Breast epithelium (tissue), 4 donors: ENCODE results near the gene EIF4G3. TPM values are rescaled to one million over a fixed set of nuclear protein-coding genes. Genes with fewer than 3 reads are reported as not detected.

ENCODE experiments used
- DNase-seq, 2 donors: peaks; one replicate each; pipeline ENCODE4 v3.0.0-alpha.2; 2019; ENCODE audit warnings: low spot score in 2 of 2
- H3K27ac ChIP-seq, 2 donors: fragments of 200-600 bp; sonication (generic) in 1 of 2; one replicate each; pipeline ENCODE4 v1.5.1; 2016 to 2019; ENCODE audit warnings: mild to moderate bottlenecking in 1 of 2
- H3K27me3 ChIP-seq, 2 donors: fragments of 200-600 bp; sonication (generic) in 1 of 2; one replicate each; pipeline versions ENCODE4 v1.5.1 to v1.6.0; 2017 to 2019; ENCODE audit warnings: control low read depth in 1 of 2, mild to moderate bottlenecking in 1 of 2
- H3K36me3 ChIP-seq: fragments of 200-600 bp; one replicate; pipeline ENCODE4 v1.5.1; 2019
- H3K4me1 ChIP-seq, 2 donors: fragments of 200-600 bp; sonication (generic); one replicate each; pipeline ENCODE4 v1.5.1; 2016 to 2019; ENCODE audit warnings: control low read depth in 1 of 2
- H3K4me3 ChIP-seq, 3 donors: fragments of 200-600 bp; sonication (generic); 1 replicate in 2 of 3; 2 replicates in 1 of 3; pipeline ENCODE4 v1.5.1; 2016 to 2019; ENCODE audit warnings: mild to moderate bottlenecking in 3 of 3, moderate library complexity in 2 of 3
- H3K9me3 ChIP-seq, 2 donors: fragments of 200-600 bp; sonication (generic) in 1 of 2; one replicate each; pipeline ENCODE4 v1.5.1; 2016 to 2019; ENCODE audit warnings: control low read depth in 1 of 2
- CTCF ChIP-seq, 3 donors: fragments of 450-650 bp; IDR thresholded peaks; one replicate each; pipeline ENCODE4 v1.5.1; 2016 to 2017; ENCODE audit warnings: antibody characterized with exemption in 3 of 3, mild to moderate bottlenecking in 3 of 3, moderate library complexity in 3 of 3
- POLR2A ChIP-seq: fragments of 450-650 bp; IDR thresholded peaks from one replicate; pipeline ENCODE4 v1.6.1; 2016; ENCODE audit warnings: antibody characterized with exemption, mild to moderate bottlenecking, moderate library complexity
- POLR2AphosphoS5 ChIP-seq, 3 donors: sonication (generic); formaldehyde crosslinking; IDR thresholded peaks; one replicate each; pipeline ENCODE4 v1.6.1; 2017; ENCODE audit warnings: antibody characterized with exemption in 3 of 3
- intact Hi-C: fragments of 100-400 bp; cut with DNase I; formaldehyde crosslinking; loops from one replicate; pipeline ENCODE4 v1.15.1; 2023; ENCODE audit warnings: low total_unique reads
- total RNA-seq, 3 donors: library from RNA; depleted of rRNA; stranded (reverse); fragments of >200 nt; gene quantifications; one replicate each; pipeline ENCODE4 v1.1.0, GENCODE V29; 2016

Gene EIF4G3
- total RNA-seq, 3 donors from 2014 or later, result 37.8 to 52.4 (median 50.8) TPM

DNA sequence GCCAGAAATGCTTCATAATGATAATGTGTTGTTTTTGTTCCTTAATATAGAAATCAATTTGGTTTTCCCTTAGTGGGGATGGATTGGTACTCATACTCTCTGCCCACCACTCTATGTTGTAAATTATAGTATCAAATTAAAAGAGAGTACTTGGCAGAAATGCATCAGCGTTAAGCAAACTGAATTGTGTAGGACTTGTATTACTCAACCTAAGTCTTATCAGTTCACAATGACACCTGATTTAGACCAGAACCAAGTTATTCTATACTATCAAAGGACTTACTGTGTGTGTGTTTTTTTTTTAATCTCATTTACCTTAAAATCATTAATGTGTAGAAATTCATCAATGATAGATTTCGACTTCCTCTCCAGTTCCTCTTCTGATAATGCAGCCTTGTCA, 327.6 kb downstream of the EIF4G3 start:
- Histone ChIP-seq H3K36me3 (no peaks in the 10 kb centered on the region), H3K4me3 (no peak overlapping the region), H3K4me1 (no peaks in the 10 kb centered on the region), H3K27ac (no peak overlapping the region), H3K9me3 (no peaks in the 10 kb centered on the region), H3K27me3 (no peaks in the 10 kb centered on the region)
- DNase-seq, result no peak
- TF ChIP-seq CTCF (IDR thresholded peaks at IDR 0.05), result no peak
- no peak for TF ChIP-seq POLR2AphosphoS5 (IDR thresholded peaks at IDR 0.05)
- TF ChIP-seq POLR2A, result no peak
- intact Hi-C loops, result no loop called here

GRCh38 chr1:20848162-20848561, 328.5 kb downstream of the EIF4G3 start:
- Histone ChIP-seq H3K4me3 (no peak overlapping the region), H3K27ac (no peak overlapping the region), H3K27me3 (no peaks in the 10 kb centered on the region), H3K36me3 (no peaks in the 10 kb centered on the region), H3K9me3 (no peaks in the 10 kb centered on the region), H3K4me1 (no peaks in the 10 kb centered on the region)
- intact Hi-C loops, result no loop called here
- TF ChIP-seq POLR2A, result no peak
- TF ChIP-seq CTCF (IDR thresholded peaks at IDR 0.05), result no peak
- no peak for TF ChIP-seq POLR2AphosphoS5 (IDR thresholded peaks at IDR 0.05)
- DNase-seq, result no peak

DNA sequence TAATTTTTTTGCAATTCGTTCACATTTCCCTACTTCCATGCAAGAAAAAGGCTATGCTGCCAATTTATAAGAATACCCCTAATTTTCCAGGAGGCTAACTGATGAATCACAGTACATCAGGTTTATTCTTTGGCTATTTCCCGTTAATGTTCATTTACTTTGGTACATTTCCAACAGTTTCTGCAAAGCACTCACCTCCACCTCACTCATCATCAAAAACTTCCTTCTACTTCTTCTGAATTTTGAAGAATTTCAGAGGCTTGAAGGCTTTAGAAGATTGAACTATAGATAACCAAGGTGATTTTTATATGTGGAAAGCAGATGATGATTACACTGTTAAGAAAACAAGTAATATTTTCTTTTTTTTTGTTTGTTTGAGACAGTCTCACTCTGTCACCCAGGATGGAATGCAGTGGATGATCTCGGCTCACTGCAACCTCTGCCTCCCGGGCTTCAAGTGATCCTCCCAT, 329.1 kb downstream of the EIF4G3 start:
- no peaks in the 10 kb centered on the region for H3K36me3 ChIP-seq
- no peaks in the 10 kb centered on the region for H3K4me1 ChIP-seq

GRCh38 chr1:20846461-20847374, 330.0 kb downstream of the EIF4G3 start:
- Histone ChIP-seq H3K27ac (no peak overlapping the region), H3K4me1 (no peaks in the 10 kb centered on the region), H3K36me3 (no peaks in the 10 kb centered on the region), H3K9me3 (no peaks in the 10 kb centered on the region), H3K4me3 (no peak overlapping the region), H3K27me3 (no peaks in the 10 kb centered on the region)
- TF ChIP-seq POLR2A (no peak), POLR2AphosphoS5 (IDR thresholded peaks at IDR 0.05) (no peak), CTCF (IDR thresholded peaks at IDR 0.05) (no peak)
- no peak for DNase-seq
- intact Hi-C loops, result no loop called here

More for the DNA sequence above, 329.1 kb downstream of the EIF4G3 start:
- H3K27ac ChIP-seq, result no peak overlapping the region
- H3K9me3 ChIP-seq, result no peaks in the 10 kb centered on the region
- H3K27me3 ChIP-seq, result no peaks in the 10 kb centered on the region
- intact Hi-C loops, result no loop called here
- TF ChIP-seq POLR2A, result no peak
- no peak for TF ChIP-seq CTCF (IDR thresholded peaks at IDR 0.05)
- no peak for TF ChIP-seq POLR2AphosphoS5 (IDR thresholded peaks at IDR 0.05)
- no peak for DNase-seq
- H3K4me3 ChIP-seq, result no peak overlapping the region

DNA sequence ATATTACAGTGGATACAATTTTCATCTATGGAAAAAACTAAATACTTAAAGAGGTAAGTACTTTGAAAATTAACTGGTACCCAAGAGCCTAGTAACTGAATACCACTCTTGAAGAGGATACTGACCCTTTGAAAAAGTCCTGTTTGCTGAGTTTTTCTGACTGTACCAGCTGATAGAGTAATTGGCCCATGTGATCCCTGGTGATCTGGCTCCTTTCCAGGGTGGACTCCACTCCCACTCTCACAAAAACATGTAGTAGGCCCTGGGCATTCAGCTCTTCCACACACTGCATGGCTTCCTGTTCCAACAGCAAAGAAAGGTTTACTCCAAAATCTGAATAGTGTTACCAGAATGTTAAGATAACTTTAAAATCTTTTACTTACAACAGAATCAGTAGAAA, 336.0 kb downstream of the EIF4G3 start:
- TF ChIP-seq CTCF (IDR thresholded peaks at IDR 0.05), result no peak
- no peak for TF ChIP-seq POLR2AphosphoS5 (IDR thresholded peaks at IDR 0.05)
- H3K27me3 ChIP-seq, result no peaks in the 10 kb centered on the region
- no peaks in the 10 kb centered on the region for H3K9me3 ChIP-seq
- H3K4me1 ChIP-seq, result no peaks in the 10 kb centered on the region
- DNase-seq, result no peak
- intact Hi-C loops, result no loop called here
- no peak overlapping the region for H3K27ac ChIP-seq
- H3K4me3 ChIP-seq, result no peak overlapping the region
- no peaks in the 10 kb centered on the region for H3K36me3 ChIP-seq
